OCI-LY1 (cell line): ENCODE data around the gene C2orf42.

Experiments
- EZH2 ChIP-seq: fragments of 200-600 bp; sonication (generic), shearing (Covaris generic); IDR thresholded peaks from 2 replicates; pipeline ENCODE4 v1.8.0; 2017; ENCODE audit warnings: borderline replicate concordance, mixed run types, mild to moderate bottlenecking, antibody characterized with exemption, low read length, moderate library complexity, mixed read lengths
- TF ChIP-seq, protein P1 (sequence below): fragments of 200-600 bp; sonication (generic), shearing (Covaris generic); IDR thresholded peaks from 2 replicates; pipeline ENCODE4 v1.5.1; 2017; ENCODE audit warnings: mild to moderate bottlenecking, antibody characterized with exemption, low read length, moderate library complexity, mixed read lengths

DNA sequence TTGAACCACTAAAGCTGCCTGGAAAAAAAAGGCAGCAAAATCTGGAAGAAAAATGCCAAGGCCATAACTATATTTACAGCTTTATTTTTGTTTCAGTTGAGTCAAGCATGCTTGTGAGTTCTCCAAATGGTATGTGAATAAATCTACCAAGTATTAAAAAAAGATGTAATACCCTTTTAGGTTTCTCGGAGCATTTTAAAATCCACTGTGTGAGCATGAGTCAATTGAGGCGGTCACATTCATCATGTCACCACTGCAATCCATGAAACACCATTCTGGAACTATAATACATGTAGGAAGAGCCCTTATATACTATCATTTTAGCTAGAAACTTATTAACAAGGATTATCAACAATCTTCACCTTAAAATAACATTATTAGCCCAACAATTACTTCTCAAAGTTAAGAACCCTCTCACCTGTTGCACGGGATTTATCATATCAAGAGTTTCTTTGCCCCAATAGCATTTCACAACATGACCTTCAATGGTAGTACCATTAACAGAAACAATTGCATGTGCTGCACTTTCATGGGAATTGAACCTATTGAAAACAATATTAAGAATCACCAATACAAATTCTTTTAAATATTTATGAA, 24.2 kb upstream of the C2orf42 start:
- TF ChIP-seq, protein P1, sequence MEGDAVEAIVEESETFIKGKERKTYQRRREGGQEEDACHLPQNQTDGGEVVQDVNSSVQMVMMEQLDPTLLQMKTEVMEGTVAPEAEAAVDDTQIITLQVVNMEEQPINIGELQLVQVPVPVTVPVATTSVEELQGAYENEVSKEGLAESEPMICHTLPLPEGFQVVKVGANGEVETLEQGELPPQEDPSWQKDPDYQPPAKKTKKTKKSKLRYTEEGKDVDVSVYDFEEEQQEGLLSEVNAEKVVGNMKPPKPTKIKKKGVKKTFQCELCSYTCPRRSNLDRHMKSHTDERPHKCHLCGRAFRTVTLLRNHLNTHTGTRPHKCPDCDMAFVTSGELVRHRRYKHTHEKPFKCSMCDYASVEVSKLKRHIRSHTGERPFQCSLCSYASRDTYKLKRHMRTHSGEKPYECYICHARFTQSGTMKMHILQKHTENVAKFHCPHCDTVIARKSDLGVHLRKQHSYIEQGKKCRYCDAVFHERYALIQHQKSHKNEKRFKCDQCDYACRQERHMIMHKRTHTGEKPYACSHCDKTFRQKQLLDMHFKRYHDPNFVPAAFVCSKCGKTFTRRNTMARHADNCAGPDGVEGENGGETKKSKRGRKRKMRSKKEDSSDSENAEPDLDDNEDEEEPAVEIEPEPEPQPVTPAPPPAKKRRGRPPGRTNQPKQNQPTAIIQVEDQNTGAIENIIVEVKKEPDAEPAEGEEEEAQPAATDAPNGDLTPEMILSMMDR = no peak
- TF ChIP-seq EZH2 = no peak
